Keratinocyte (primary cell): ENCODE data around the gene PRDM10. TPM values are rescaled to one million over a fixed set of nuclear protein-coding genes. Genes with fewer than 3 reads are reported as not detected.

Experiments
- DNase-seq: peaks from one replicate; pipeline ENCODE4 v3.0.0-alpha.2; 2011; ENCODE audit warnings: low read depth, missing footprints, low spot score
- FAIRE-seq: peaks from 2 replicates; lab custom pipeline; 2011; peaks lifted over from hg19 to GRCh38; lab: Jason Lieb, UNC
- H2AFZ ChIP-seq: 2 replicates; pipeline ENCODE4 v1.6.0; 2012; ENCODE audit warnings: low read length, control low read depth, inconsistent platforms; ENCODE audit not compliant: control insufficient read depth
- H3K27ac ChIP-seq: 2 replicates; pipeline ENCODE4 v1.5.1; 2011; ENCODE audit warnings: low read length; ENCODE audit not compliant: control insufficient read depth, insufficient read depth
- H3K27me3 ChIP-seq: 3 replicates; pipeline ENCODE4 v1.6.0; 2011; ENCODE audit warnings: low read length; ENCODE audit not compliant: control insufficient read depth, insufficient read depth; ENCODE audit errors: extremely low read depth
- H3K36me3 ChIP-seq, 2 experiments: 2 replicates in 1 of 2; 3 replicates in 1 of 2; pipeline ENCODE4 v1.5.1; 2011; ENCODE audit warnings: low read length in 2 of 2, mild to moderate bottlenecking in 1 of 2; ENCODE audit not compliant: control insufficient read depth in 2 of 2, insufficient read depth in 2 of 2; ENCODE audit errors: extremely low read depth in 1 of 2
- H3K4me1 ChIP-seq: 3 replicates; pipeline ENCODE4 v1.5.1; 2011; ENCODE audit warnings: low read length; ENCODE audit not compliant: control insufficient read depth, insufficient read depth; ENCODE audit errors: extremely low read depth
- H3K4me2 ChIP-seq: 3 replicates; pipeline ENCODE4 v1.6.0; 2011; ENCODE audit warnings: low read depth, low read length; ENCODE audit not compliant: control insufficient read depth, insufficient read depth; ENCODE audit errors: extremely low read depth
- H3K4me3 ChIP-seq, 3 experiments: fragments of 200-600 bp in 1 of 3; sonication (generic) in 1 of 3; 2 replicates in 2 of 3; 3 replicates in 1 of 3; pipeline ENCODE4 v1.5.1; 2011 to 2016; ENCODE audit warnings: low read length in 3 of 3, mild to moderate bottlenecking in 3 of 3, control low read depth in 2 of 3, inconsistent platforms in 1 of 3, low read depth in 1 of 3, mixed read lengths in 1 of 3, mixed run types in 1 of 3, moderate library complexity in 1 of 3; ENCODE audit not compliant: control insufficient read depth in 2 of 3, insufficient read depth in 2 of 3; ENCODE audit errors: extremely low read depth in 1 of 3
- H3K79me2 ChIP-seq: 2 replicates; pipeline ENCODE4 v1.6.0; 2012; ENCODE audit warnings: low read length; ENCODE audit not compliant: control insufficient read depth, insufficient read depth
- H3K9ac ChIP-seq: 3 replicates; pipeline ENCODE4 v1.6.0; 2011; ENCODE audit warnings: low read length; ENCODE audit not compliant: control insufficient read depth, insufficient read depth; ENCODE audit errors: extremely low read depth
- H3K9me1 ChIP-seq: 3 replicates; pipeline ENCODE4 v1.6.0; 2011; ENCODE audit warnings: low read length; ENCODE audit not compliant: control insufficient read depth, insufficient read depth; ENCODE audit errors: extremely low read depth
- H3K9me3 ChIP-seq: 2 replicates; pipeline ENCODE4 v1.5.1; 2012; ENCODE audit warnings: low read depth, low read length; ENCODE audit not compliant: control insufficient read depth
- H4K20me1 ChIP-seq: 3 replicates; pipeline ENCODE4 v1.6.0; 2011; ENCODE audit warnings: low read length; ENCODE audit not compliant: control insufficient read depth, insufficient read depth; ENCODE audit errors: extremely low read depth
- CTCF ChIP-seq, 3 experiments: IDR thresholded peaks in 1 of 3; conservative IDR thresholded peaks in 1 of 3; optimal IDR thresholded peaks in 1 of 3; 2 replicates in 2 of 3; 3 replicates in 1 of 3; pipeline versions ENCODE3 to v1.5.1; 2011; ENCODE audit warnings: low read length in 3 of 3, mild to moderate bottlenecking in 3 of 3, moderate library complexity in 2 of 3, control low read depth in 1 of 3, inconsistent platforms in 1 of 3; ENCODE audit not compliant: insufficient read depth in 2 of 3; ENCODE audit errors: extremely low read depth in 1 of 3
- EZH2 ChIP-seq: IDR thresholded peaks from one replicate; pipeline ENCODE4 v1.6.1; 2012; ENCODE audit warnings: inconsistent platforms, mild to moderate bottlenecking, low read length, moderate library complexity
- dilution Hi-C: fragments of 300-500 bp; cut with MboI; formaldehyde crosslinking; loops from one replicate; pipeline ENCODE4 v1.7.0; 2020; ENCODE audit warnings: low sequenced_read_pairs; ENCODE audit not compliant: extremely low pct_ligation_motif_present
- polyA plus RNA-seq, 5 experiments: library from polyadenylated mRNA; depleted of rRNA in 3 of 5; stranded (reverse) in 3 of 5; stranded (forward) in 1 of 5; unstranded in 1 of 5; fragments of >200 nt; gene quantifications; 1 replicate in 1 of 5; 2 replicates in 3 of 5; 3 replicates in 1 of 5; pipeline versions ENCODE4 v1.2.1 to v1.2.3, GENCODE V29; 2011 to 2012; ENCODE audit warnings: missing spikeins in 2 of 5, low read depth in 1 of 5, low replicate concordance in 1 of 5

The PRDM10 gene
- polyA plus RNA-seq, 1 donor (not counting 4 experiments of a cell fraction or from before 2014, with no cell fraction given): 4.7 TPM

DNA sequence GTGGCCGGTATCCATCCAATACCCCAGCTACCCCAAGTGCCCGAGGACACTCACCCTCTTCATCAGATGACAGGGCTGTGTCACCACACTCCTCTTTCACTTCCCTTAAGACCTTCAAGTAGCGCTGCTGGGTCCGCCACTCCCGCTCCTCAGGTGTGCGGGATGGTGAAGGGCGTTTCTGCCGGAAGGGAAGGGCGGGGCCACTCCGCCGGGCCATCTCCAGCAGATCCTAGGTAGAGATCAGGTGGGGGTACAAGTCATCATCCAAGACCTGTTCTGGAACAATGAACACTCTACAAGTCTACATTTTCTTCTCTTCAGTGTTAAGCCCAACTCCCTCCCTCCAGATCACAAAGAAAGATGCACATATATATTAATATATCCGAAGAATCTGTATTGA, 117.3 kb downstream of the PRDM10 start:
- dilution Hi-C loops: no loop called here
- H3K4me1 ChIP-seq: no peaks in the 10 kb centered on the region
- no peak for DNase-seq
- H3K4me3 ChIP-seq: no peak overlapping the region
- H3K9me1 ChIP-seq: no peaks in the 10 kb centered on the region
- H3K9me3 ChIP-seq: no peaks in the 10 kb centered on the region
- no peaks in the 10 kb centered on the region for H3K79me2 ChIP-seq
- no peaks in the 10 kb centered on the region for H4K20me1 ChIP-seq
- H3K27me3 ChIP-seq: no peaks in the 10 kb centered on the region
- FAIRE-seq: no peak
- H3K27ac ChIP-seq: no peak overlapping the region
- no peak overlapping the region for H3K9ac ChIP-seq
- H3K4me2 ChIP-seq: no peak overlapping the region
- H2AFZ ChIP-seq: no peak overlapping the region
- H3K36me3 ChIP-seq: peaks cover 41 to 52% of the 10 kb centered on the region in 2 experiments
- TF ChIP-seq CTCF (optimal IDR thresholded peaks at IDR 0.05 in 1 of 3, IDR thresholded peaks at IDR 0.05 in 1 of 3, conservative IDR thresholded peaks at IDR 0.05 in 1 of 3; ENCODE audit: extremely low read depth in 1 of 3, insufficient read depth in 2 of 3, low read length in 3 of 3) (no peak), EZH2 (no peak)

DNA sequence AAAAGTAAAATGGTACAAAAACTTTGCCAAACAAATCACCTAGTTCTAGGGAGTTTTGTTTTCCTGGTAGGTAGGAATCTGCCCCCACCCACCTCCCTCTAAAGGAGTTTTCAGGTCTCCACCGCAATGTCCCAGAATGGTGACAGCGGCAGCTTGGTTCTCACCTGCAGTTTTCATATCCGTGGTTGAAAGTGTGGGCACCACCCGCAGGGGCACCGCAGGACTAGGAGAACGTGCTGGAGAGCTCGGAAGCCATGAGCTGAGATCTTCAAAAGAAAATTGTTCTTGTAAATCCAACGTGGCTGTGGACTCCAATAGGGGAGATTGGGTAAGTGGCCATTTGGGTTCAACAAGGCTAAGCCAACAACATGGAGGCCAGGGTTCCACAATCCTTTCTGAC, 118.1 kb downstream of the PRDM10 start:
- H3K27me3 ChIP-seq: no peaks in the 10 kb centered on the region
- FAIRE-seq (no peak), DNase-seq (no peak)
- H3K79me2 ChIP-seq: no peaks in the 10 kb centered on the region
- H3K4me1 ChIP-seq: no peaks in the 10 kb centered on the region
- H2AFZ ChIP-seq: no peak overlapping the region
- no peaks in the 10 kb centered on the region for H3K9me1 ChIP-seq
- no peaks in the 10 kb centered on the region for H3K9me3 ChIP-seq
- no peak overlapping the region for H3K4me2 ChIP-seq
- H3K36me3 ChIP-seq: peaks cover 46 to 56% of the 10 kb centered on the region in 2 experiments
- no peak overlapping the region for H3K27ac ChIP-seq
- dilution Hi-C loops: no loop called here
- no peak overlapping the region for H3K9ac ChIP-seq
- H4K20me1 ChIP-seq: no peaks in the 10 kb centered on the region
- no peak for TF ChIP-seq CTCF (optimal IDR thresholded peaks at IDR 0.05 in 1 of 3, IDR thresholded peaks at IDR 0.05 in 1 of 3, conservative IDR thresholded peaks at IDR 0.05 in 1 of 3; ENCODE audit: extremely low read depth in 1 of 3, insufficient read depth in 2 of 3, low read length in 3 of 3)
- TF ChIP-seq EZH2: no peak
- H3K4me3 ChIP-seq: no peak overlapping the region
